ENCODE measurements around the gene FILIP1L.

The FILIP1L gene

DNA sequence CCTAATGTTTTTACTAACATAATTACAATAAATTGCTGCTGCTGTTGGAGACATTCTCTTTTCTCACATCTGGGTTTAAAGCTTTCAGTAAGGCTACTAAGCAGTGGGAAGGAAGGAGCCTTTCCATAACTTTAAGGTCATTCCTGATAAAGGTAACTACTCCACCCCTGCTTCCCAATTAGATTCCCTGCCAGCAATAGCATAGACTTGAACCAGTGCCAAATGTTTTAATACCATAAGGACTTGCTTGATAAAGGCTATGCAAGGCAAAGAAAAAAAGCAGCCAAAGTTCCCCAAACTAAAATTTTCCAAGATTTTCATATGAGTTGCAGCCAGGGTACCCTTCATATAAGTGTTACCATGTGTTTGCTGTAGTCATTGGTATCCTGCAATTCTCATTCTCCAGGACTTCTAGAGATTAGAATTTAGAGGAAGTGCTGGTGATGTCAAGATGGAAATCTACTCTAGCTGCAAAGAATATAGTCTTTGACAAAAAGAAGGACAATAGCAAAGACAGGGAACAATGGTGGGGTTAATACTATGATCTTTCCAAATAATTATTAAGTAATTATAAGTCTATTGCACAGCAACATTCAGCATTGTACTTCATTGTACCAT, 106.1 kb downstream of the FILIP1L start:
- DNase-seq (ENCODE audit: low spot score): no peak

GRCh38 chr3:100007313-100007712, 107.0 kb downstream of the FILIP1L start:
- no peak for DNase-seq (ENCODE audit: low spot score)

DNA sequence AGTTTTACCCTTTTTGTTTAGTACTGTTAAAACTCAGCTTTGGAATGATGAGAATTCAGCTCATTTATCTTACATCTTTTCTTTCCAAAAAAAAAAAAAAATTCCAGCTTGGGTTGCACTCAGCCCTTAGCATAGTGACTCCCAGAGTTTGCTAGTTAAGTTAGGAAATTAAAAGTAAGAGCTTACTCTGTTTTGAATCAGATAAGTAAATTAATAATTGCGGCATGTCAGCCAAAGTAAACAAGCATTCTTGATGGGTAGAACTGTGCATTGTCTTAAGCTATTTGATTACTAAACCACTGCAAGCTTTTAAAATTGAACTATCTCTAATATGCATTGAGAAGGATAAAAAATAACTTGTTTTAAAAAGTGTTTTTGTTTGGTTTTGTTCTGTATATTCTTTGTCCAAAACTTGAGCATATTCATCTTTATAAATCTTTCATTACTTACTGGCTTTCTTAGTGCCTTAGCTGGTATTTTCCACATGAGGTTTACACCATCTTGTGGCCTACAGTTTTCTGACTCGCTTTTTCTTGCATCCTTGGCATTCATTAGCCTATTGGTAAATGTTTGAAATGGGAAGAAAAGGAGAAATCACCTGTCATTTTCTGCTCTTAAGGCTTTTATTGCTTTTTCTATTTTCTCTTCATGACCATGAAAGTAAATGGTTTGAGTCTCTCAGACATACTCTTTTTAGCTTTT, 107.6 kb downstream of the FILIP1L start:
- DNase-seq (ENCODE audit: low spot score): no peak

GRCh38 chr3:100005665-100006393, 108.5 kb downstream of the FILIP1L start:
- DNase-seq (ENCODE audit: low spot score): no peak

- DNase-seq (ENCODE audit: low spot score): no peak
These were observed 109.4 kb downstream of the FILIP1L start for GRCh38 chr3:100004931-100005330.

DNA sequence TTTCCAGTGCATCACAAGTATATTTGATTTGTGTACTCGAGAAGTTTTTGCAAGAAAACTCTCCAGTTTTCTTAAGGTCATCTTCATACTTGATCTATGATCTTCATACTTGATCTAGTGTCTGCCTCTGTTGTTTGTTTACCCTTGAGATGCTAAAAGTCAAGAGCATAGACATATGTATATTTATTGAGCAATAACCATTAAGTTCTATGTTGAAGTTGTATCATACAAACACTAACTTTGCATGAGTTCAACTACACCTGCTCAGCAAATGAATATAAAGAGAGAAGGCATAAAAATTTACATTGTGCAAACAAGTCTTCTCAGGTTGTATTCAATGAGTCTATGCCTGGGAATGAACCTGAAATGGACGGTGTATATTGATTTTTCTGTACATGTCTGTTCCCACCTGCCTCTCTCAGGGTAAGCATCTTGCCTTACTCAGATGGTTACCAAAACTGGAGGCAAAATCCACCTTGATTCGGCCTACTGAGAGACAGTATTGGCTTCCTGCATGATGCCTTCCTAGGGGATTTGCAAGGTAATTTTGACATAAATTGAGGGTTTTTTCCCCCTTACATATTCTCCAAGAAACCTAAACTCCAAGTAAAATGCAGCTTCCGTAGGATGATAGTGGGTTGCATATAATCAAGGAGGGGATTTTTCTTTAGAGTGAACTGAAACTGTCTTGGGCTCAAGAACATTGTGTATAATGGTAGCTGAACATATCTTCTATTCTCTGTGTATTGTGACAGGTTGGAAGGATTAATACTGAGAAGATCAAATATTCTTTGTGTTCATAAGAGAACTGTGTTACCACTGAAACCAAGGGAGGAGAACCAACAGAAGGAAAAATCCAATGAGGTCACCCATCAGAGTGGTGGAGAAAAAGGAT, 110.4 kb downstream of the FILIP1L start:
- no peak for DNase-seq (ENCODE audit: low spot score)

DNA sequence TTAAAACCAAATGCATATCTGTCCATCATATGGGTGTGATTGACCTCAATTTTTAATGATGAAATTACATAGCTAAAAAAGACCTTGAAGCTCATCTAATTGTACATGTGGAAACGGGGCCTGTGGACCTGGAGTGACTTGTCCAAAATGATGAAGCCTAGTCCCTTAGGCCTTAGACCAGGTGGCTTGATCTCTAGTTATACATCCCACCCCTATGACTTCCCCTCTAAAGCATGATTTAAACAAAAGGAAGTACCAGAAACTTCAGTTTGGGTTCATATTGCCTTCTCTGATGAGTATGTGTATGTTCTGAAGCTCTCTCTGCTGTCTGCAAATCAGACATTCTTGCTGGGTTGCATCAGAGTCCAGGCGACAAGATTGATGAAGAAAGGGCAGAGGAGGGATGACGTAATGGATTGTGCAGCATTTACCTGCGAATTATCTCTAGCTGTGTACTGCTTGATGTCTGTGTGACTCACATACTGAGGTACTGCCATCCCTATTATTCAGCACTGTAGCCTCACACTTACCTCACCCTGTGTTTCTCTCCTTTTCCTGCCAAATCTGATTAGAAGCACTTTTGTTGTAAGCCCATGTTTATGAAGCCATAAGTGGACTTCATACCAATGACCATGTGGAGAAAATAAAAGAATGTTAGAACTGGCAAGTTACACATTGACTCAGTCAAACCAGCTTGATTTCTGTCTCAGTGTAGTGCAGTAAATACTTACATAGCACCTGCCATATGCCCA, 111.5 kb downstream of the FILIP1L start:
- no peak for DNase-seq (ENCODE audit: low spot score)

- no peak for DNase-seq (ENCODE audit: low spot score)
These were observed 112.6 kb downstream of the FILIP1L start for GRCh38 chr3:100001526-100002270.

DNA sequence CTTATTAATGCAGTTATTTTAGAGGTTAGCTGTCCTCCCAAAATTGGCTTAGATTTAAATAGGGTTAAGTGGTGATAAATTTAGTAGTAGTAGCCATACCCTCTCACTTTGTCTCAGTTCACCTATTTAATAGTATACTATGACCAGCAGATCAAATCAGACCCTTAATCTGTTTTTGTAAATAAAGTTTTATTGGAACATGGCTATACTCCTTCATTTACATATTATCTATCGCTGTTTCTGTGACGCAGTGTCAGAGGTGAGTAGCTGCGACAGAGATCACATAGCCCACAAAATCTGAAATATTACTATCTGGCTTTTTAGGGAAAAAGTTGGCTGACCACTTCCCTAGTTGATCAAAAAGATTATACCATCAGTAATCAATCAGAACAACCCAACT, 113.2 kb downstream of the FILIP1L start:
- no peak for DNase-seq (ENCODE audit: low spot score)

DNA sequence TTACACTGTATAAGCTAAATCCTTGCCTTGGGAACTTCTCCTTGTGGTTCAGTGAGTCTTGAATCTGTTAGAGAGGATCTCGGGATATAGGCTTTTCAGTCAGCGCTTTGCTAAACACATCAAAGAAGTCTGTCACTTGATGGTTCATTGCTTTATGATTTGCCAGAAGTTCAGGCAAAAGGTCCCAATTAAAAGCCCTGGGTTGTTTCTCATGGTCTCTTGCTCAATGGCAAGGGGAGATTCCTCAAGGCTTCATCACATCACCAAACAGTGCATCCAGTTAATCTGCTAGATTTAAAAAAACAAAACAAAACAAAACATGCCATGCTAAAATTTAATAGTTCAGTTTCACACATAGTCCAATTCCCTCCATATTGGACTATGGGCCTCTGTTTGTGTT, 114.8 kb downstream of the FILIP1L start:
- DNase-seq (ENCODE audit: low spot score): no peak

GRCh38 chr3:99997293-99997692, 117.0 kb downstream of the FILIP1L start:
- DNase-seq (ENCODE audit: low spot score): no peak

DNA sequence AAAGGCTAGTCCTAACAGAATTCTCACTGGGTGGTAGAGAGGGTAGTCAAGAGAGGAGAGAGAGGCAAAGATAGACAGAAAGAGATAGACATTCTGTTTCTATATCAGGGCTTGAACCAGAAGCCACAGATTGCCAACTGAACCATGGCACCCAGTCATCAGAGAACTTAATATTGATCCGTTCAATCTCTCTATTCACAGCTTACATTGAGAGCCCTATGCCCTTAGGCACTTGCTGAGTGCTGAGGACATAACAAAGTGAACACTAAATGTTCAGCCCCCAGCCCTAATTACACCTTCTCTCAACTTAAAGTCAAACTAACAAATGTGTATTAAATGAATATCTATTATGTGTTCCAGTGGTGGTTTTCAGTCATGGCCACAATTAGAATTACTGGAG, 124.1 kb downstream of the FILIP1L start:
- no peak for DNase-seq (ENCODE audit: low spot score)

DNA sequence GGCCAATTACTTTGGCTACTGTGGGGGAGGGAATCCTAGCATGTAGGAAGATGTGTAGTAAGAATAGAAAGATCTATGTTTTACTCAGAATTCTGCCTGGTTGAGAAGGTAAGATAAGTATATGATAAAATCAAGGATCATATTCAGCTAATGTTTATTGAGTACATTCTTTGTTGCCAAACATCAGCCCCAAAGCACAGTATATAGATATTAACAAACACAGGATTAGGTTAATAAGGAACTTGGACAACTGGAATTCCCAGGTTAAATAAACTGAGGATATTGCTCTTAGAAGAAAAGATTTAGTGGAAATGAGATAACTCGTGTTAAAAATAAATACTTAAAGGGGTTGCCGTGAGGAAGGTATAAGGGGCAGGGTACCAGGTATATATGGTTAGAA, 129.6 kb downstream of the FILIP1L start:
- no peak for DNase-seq (ENCODE audit: low spot score)

DNA sequence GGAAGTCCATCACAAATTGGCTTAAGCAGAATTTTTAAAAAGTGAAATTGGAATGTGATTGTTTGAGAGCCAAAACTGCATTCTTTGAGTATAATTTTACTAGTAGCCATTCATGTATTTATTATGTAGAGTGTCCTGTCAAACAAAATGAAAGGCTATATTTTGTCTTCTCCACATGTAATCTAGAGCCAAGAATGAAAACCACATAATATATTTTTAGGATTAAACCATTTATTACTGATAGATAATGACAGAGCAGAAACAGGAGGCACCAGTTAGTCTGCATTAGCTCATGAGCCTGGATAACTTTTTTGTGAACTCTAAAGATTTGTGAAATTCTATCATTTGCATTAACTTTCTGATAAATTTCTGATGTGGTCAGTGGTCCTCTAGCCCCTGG, 130.2 kb downstream of the FILIP1L start:
- no peak for DNase-seq (ENCODE audit: low spot score)

DNA sequence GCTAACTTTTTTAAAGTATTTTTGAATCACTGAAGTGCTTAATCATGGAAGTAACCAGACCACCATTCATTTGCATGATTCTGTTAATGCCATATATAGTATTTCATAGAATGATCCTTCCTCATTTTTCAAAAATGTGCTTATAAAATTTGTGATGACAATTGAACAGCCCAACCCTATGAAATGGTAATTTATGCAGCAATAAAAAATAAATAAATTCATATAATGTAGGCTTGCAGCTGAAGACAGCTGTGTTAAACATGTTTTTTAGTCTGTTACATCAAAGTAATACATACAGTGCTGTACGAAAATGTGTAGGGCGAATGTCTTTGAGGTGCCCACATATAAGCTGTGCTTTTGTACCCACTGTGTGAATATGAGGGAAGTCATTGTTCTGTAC, 131.7 kb downstream of the FILIP1L start:
- DNase-seq (ENCODE audit: low spot score): no peak

- DNase-seq (ENCODE audit: low spot score): no peak
These were observed 133.2 kb downstream of the FILIP1L start for GRCh38 chr3:99981138-99981537.

DNA sequence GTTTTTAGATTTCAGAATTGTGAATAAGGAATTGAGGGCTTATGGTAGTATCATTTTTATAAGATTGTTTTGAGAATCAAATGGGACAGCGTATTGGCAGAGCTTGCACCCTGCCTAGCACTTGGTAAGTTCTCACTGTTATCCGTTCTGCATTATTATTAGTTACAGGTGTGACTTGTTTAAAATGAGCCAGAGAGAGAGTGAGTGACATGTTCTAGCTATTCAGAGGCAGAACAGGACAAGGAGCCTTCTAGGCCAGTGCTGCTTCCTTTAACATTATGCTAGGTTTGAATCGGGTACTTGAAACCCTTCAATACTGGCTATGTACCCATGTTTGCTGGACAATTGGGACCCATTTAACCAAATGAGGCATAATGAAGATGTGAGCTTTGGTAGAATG, 133.7 kb downstream of the FILIP1L start:
- DNase-seq (ENCODE audit: low spot score): no peak

- DNase-seq (ENCODE audit: low spot score): no peak
These were observed 136.1 kb downstream of the FILIP1L start for GRCh38 chr3:99978221-99978620.

GRCh38 chr3:99976584-99976983, 137.7 kb downstream of the FILIP1L start:
- DNase-seq (ENCODE audit: low spot score): no peak

GRCh38 chr3:99974989-99975388, 139.3 kb downstream of the FILIP1L start:
- DNase-seq (ENCODE audit: low spot score): no peak
